Progenitor cell of endocrine pancreas (in vitro differentiated cells): ENCODE data around the gene NUDT6. TPM values are rescaled to one million over a fixed set of nuclear protein-coding genes. Genes with fewer than 3 reads are reported as not detected.

Experiments
- DNase-seq: peaks from one replicate; pipeline ENCODE4 v3.0.0; 2021; ENCODE audit warnings: low spot score; ENCODE audit not compliant: unreplicated experiment
- H3K27ac Mint-ChIP-seq: 2 replicates; pipeline ENCODE4 v1.8.0; 2021; ENCODE audit warnings: mild to moderate bottlenecking, moderate library complexity, mixed read lengths
- H3K27me3 Mint-ChIP-seq: 2 replicates; pipeline ENCODE4 v1.8.0; 2021; ENCODE audit warnings: mixed read lengths
- H3K36me3 Mint-ChIP-seq: 2 replicates; pipeline ENCODE4 v1.8.0; 2022; ENCODE audit warnings: mixed read lengths; ENCODE audit not compliant: insufficient read depth
- H3K4me1 Mint-ChIP-seq: 2 replicates; pipeline ENCODE4 v1.8.0; 2021; ENCODE audit warnings: low read depth, mixed read lengths
- H3K4me3 Mint-ChIP-seq: 2 replicates; pipeline ENCODE4 v1.8.0; 2021; ENCODE audit warnings: low read depth, mild to moderate bottlenecking, moderate library complexity, mixed read lengths
- H3K9me3 Mint-ChIP-seq: 2 replicates; pipeline ENCODE4 v1.8.0; 2021; ENCODE audit warnings: low read depth, mixed read lengths
- total RNA-seq: library from RNA; stranded (reverse); gene quantifications from 2 replicates; pipeline ENCODE4 v1.2.1, GENCODE V29; 2021
- TF ChIP-seq, protein P1 (sequence below): fragments of 200-600 bp; sonication (generic); IDR thresholded peaks from one replicate; pipeline ENCODE4 v1.5.0; 2021; ENCODE audit warnings: antibody characterized with exemption, mild to moderate bottlenecking; ENCODE audit not compliant: unreplicated experiment

Gene NUDT6
- total RNA-seq, 1 donor from 2014 or later = 8.6 TPM

DNA sequence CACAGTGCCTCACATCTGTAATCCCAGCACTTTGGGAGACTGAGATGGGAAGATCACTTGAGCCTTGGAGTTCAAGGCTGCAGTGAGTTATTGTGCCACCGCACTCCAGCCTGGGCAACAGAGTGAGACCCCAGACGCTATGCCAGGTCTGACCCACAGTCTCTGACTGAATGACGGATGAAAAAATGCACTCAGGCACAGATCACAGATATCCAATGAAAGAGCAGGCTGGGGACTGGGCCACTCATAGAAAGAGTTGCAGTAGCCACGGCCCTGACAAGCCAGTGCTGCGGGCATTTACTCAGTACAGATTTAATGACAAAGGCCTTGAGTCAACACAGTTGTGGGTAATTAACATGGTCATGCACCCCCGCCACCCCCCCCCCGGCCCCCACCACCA is 22.7 kb downstream of the NUDT6 start:
- H3K4me3 Mint-ChIP-seq = no peak overlapping the region

DNA sequence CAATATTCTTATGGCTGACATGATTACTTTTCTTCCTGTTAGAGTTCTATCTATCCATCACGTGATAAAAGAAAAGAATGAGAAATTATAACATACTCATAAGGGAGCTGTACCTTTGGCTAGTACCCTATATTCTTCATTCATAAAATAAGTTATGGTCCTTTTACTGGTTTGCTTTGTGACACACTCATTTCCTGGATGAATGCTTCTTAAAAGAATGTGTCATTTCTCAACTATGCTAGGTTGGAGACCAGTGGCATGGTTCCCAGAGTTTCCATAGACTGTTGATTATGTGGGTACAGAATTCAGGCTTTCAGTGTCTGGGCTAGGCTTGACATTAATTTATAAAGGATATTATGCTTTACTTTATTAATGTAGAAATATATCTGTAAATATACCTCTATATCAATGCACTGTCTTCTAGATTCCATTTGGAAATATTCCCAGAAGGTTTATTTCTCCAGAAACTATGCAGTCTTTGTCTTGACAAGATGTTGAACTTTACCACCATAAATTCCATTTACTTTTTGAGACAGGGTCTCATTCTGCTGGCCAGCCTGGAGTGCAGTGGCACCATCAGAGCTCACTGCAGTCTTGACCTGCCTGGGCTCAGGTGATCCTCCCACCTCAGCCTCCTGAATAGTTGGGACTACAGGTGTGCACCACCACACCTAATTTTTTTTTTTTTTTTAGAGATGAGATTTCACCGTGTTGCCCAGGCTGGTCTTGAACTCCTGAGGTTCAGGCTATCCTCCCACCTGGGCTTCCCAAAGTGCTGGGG is 23.8 kb downstream of the NUDT6 start:
- TF ChIP-seq, protein P1, sequence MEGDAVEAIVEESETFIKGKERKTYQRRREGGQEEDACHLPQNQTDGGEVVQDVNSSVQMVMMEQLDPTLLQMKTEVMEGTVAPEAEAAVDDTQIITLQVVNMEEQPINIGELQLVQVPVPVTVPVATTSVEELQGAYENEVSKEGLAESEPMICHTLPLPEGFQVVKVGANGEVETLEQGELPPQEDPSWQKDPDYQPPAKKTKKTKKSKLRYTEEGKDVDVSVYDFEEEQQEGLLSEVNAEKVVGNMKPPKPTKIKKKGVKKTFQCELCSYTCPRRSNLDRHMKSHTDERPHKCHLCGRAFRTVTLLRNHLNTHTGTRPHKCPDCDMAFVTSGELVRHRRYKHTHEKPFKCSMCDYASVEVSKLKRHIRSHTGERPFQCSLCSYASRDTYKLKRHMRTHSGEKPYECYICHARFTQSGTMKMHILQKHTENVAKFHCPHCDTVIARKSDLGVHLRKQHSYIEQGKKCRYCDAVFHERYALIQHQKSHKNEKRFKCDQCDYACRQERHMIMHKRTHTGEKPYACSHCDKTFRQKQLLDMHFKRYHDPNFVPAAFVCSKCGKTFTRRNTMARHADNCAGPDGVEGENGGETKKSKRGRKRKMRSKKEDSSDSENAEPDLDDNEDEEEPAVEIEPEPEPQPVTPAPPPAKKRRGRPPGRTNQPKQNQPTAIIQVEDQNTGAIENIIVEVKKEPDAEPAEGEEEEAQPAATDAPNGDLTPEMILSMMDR = no peak
- Mint-ChIP-seq H3K27me3 (no peaks in the 10 kb centered on the region), H3K4me3 (no peak overlapping the region), H3K27ac (no peak overlapping the region), H3K9me3 (peaks cover 7% of the 10 kb centered on the region), H3K36me3 (peaks cover 8% of the 10 kb centered on the region), H3K4me1 (no peaks in the 10 kb centered on the region)
- DNase-seq = no peak

More for the DNA sequence above, 22.7 kb downstream of the NUDT6 start:
- Mint-ChIP-seq H3K27me3 (no peaks in the 10 kb centered on the region), H3K27ac (no peak overlapping the region), H3K36me3 (peaks cover 8% of the 10 kb centered on the region), H3K9me3 (peaks cover 7% of the 10 kb centered on the region), H3K4me1 (no peaks in the 10 kb centered on the region)
- DNase-seq = no peak
- TF ChIP-seq, protein P1 = no peak

DNA sequence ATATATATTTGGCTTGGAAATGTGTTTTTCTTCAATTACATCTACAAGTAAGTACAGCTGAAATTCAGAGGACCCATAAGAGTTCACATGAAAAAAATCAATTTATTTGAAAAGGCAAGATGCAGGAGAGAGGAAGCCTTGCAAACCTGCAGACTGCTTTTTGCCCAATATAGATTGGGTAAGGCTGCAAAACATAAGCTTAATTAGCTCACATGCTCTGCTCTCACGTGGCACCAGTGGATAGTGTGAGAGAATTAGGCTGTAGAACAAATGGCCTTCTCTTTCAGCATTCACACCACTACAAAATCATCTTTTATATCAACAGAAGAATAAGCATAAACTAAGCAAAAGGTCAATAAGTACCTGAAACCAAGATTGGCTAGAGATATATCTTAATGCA is 26.1 kb downstream of the NUDT6 start:
- peaks cover 12% of the 10 kb centered on the region for H3K36me3 Mint-ChIP-seq

DNA sequence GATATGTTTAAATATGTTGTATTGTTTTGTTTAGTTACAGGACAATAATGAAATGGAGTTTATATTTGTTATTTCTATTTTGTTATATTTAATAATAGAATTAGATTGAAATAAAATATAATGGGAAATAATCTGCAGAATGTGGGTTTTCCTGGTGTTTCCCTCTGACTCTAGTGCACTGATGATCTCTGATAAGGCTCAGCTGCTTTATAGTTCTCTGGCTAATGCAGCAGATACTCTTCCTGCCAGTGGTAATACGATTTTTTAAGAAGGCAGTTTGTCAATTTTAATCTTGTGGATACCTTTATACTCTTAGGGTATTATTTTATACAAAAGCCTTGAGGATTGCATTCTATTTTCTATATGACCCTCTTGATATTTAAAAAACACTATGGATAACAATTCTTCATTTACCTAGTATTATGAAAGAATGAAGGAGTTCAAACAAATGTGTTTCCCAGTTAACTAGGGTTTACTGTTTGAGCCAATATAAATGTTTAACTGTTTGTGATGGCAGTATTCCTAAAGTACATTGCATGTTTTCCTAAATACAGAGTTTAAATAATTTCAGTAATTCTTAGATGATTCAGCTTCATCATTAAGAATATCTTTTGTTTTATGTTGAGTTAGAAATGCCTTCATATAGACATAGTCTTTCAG is 26.9 kb downstream of the NUDT6 start:
- Mint-ChIP-seq H3K4me1 (no peaks in the 10 kb centered on the region), H3K27me3 (no peaks in the 10 kb centered on the region), H3K9me3 (peaks cover 7% of the 10 kb centered on the region), H3K4me3 (no peak overlapping the region), H3K36me3 (peaks cover 12% of the 10 kb centered on the region), H3K27ac (no peak overlapping the region)
- TF ChIP-seq, protein P1 = no peak
- no peak for DNase-seq

More for the DNA sequence above, 26.1 kb downstream of the NUDT6 start:
- Mint-ChIP-seq H3K9me3 (peaks cover 7% of the 10 kb centered on the region), H3K27me3 (no peaks in the 10 kb centered on the region), H3K4me1 (no peaks in the 10 kb centered on the region), H3K27ac (no peak overlapping the region), H3K4me3 (no peak overlapping the region)
- TF ChIP-seq, protein P1 = no peak
- no peak for DNase-seq

DNA sequence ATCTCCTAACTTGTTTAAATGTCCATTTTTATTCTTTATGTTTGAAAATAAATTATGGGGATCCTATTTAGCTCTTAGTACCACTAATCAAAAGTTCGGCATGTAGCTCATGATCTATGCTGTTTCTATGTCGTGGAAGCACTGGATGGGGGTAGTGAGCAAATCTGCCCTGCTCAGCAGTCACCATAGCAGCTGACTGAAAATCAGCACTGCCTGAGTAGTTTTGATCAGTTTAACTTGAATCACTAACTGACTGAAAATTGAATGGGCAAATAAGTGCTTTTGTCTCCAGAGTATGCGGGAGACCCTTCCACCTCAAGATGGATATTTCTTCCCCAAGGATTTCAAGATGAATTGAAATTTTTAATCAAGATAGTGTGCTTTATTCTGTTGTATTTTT is 27.6 kb downstream of the NUDT6 start:
- H3K4me1 Mint-ChIP-seq = no peaks in the 10 kb centered on the region
- no peak overlapping the region for H3K27ac Mint-ChIP-seq
- peaks cover 4% of the 10 kb centered on the region for H3K9me3 Mint-ChIP-seq
- peaks cover 9% of the 10 kb centered on the region for H3K36me3 Mint-ChIP-seq
- TF ChIP-seq, protein P1 = no peak
- DNase-seq = no peak
- no peak overlapping the region for H3K4me3 Mint-ChIP-seq
- no peaks in the 10 kb centered on the region for H3K27me3 Mint-ChIP-seq
